Neural cell (in vitro differentiated cells): ENCODE data around the gene EEF2K.

Experiments
- CTCF ChIP-seq: fragments of 450-650 bp; IDR thresholded peaks from 2 replicates; pipeline ENCODE4 v1.5.1; 2014; ENCODE audit warnings: antibody characterized with exemption, mild to moderate bottlenecking, moderate library complexity; ENCODE audit not compliant: poor library complexity, severe bottlenecking
- EP300 ChIP-seq: fragments of 450-650 bp; conservative IDR thresholded peaks from 2 replicates; pipeline ENCODE4 v1.6.1; 2014; ENCODE audit warnings: antibody characterized with exemption, mild to moderate bottlenecking, moderate library complexity; ENCODE audit not compliant: poor library complexity, severe bottlenecking
- POLR2AphosphoS5 ChIP-seq: IDR thresholded peaks from 2 replicates; pipeline ENCODE4 v1.6.1; 2012
- RAD21 ChIP-seq: fragments of 450-650 bp; conservative IDR thresholded peaks from 2 replicates; pipeline ENCODE4 v1.6.1; 2014; ENCODE audit warnings: antibody characterized with exemption, mild to moderate bottlenecking, moderate library complexity
- REST ChIP-seq: IDR thresholded peaks from 2 replicates; pipeline ENCODE4 v1.6.1; 2012; ENCODE audit warnings: borderline replicate concordance

- no peak for TF ChIP-seq REST
- TF ChIP-seq EP300: no peak
- TF ChIP-seq CTCF: no peak
- no peak for TF ChIP-seq POLR2AphosphoS5
- no peak for TF ChIP-seq RAD21
Observed at GRCh38 chr16:22239131-22239805, 33.2 kb downstream of the EEF2K start.
